ENCODE measurements around the gene EFNA5. TPM values are rescaled to one million over a fixed set of nuclear protein-coding genes. Genes with fewer than 3 reads are reported as not detected.

Gene EFNA5
- 72.8 and 93.7 TPM in 2 replicates for total RNA-seq

DNA sequence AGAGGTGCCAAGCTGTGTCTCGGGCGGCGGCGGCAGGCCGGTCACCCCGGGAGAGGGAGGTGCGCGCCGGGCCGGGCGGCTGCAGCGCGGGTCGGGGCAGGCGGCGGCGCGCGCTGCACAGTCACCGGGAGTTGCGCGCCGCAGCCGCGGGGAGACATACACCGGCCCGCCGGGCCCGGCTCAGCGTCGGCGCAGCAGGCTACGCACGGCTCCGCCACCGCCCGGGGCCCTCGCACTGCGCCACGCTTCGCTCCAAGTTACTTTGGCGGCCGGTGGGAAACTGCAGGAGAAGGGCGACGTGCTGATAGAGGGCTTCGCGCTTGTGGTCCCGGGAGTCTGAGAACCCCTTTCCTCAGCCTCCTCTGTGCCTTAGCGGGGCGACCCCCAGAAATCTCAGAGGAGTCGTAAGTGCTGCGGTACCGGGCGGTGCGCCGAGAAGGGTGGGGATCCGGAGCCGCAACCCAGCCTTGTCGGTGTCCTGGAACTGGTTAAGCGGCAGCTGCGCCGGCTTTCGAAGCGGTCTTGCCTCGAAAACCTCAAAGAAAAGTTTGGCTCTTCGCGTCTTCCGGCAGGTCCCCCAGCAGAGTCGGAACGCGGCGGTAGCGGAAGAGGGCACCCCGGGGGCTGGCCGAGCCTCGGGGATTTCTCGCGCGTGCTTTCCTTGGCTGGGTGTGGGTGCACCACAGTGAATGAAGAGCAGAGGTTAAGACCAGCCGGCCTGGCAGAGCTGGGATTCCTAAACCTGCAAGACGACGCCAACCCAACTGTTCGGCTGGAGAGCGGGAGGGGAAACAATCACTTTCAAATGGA is at the start of gene EFNA5:
TSS of gene EFNA5 (minus strand) at position 6 of the 810 bp plus-strand sequence.
- peak; percentile 51 to 63 for DNase-seq (ENCODE audit: low read depth in 2 of 2)

GRCh38 chr5:107719034-107719606 is 48.4 kb upstream of the EFNA5 start:
- no peak for DNase-seq (ENCODE audit: low read depth in 2 of 2)

DNA sequence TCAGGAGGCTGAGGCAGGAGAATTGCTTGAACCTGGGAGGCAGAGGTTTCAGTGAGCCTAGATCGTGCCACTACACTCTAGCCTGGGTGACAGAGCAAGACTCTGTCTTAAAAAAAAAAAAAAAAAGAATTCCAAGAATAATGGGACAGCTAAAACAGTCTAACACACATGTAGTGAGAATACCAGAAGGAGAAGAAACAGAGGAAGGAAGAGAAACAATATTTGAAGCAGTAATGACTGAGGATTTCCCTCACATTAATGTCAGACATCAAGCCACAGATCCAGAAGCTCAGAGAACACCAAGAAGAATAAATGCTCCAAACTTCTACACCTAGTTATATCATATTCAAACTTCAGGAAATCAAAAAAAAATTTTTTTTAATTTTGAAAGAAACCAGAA is 47.1 kb upstream of the EFNA5 start:
- DNase-seq (ENCODE audit: low read depth in 2 of 2) = no peak

- DNase-seq (ENCODE audit: low read depth in 2 of 2) = no peak
These were observed 42.5 kb upstream of the EFNA5 start for GRCh38 chr5:107713228-107713627.

GRCh38 chr5:107712359-107712870 is 41.7 kb upstream of the EFNA5 start:
- no peak for DNase-seq (ENCODE audit: low read depth in 2 of 2)

GRCh38 chr5:107705402-107706014 is 34.8 kb upstream of the EFNA5 start:
- DNase-seq (ENCODE audit: low read depth in 2 of 2) = no peak

DNA sequence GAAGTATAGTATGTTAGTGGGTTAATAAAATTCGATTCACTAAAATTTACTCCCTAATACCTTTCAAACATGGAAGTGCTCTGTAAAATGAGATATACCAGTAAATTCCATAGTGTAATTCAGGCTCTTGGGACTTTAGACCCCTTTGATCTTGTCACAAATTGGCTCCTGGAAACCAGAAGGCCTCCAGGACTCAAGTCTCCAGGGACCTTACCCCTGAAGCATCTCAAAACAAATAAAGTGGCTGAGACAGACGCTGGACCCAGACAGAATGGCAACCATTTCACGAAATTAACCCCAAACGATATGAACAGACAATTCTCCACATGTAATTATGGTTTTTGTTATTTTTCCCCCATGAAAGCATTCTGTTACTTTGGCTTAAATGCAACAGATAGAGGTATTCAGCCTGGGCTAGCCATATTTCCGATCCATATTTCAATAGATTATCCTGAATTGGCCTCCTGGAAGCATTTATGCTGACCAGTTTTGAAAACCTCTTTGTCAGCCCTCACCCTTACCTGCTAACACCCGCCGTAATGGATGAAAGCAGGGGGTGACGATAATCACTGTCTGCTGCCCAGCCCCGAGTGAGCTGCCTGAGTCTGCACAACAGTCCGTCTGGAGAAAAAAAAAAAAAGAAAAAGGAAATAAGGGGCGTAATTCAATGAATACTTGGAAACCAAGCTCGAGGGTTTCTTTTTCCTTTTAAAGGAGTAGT is 34.1 kb upstream of the EFNA5 start:
- DNase-seq (ENCODE audit: low read depth in 2 of 2) = peak in 1 of 2 donors; percentile 5

DNA sequence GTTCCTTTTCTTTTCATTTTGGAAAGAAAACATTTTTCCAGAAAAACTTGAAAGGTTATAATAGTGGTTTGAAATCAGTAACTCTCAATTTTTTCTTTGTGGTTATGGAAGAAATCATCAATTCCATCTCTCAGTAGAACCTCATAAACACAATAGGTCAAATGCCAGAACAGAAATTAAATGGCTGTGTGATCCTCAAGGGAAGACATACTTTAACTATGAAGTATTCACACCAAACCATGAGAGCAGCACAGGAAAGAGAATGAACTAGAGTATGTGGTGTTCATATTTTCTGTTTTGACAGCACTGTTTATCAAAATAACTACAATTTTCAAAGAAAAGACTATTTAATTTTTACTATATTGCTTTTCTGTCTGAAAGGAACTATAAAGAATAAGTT is 29.7 kb upstream of the EFNA5 start:
- no peak for DNase-seq (ENCODE audit: low read depth in 2 of 2)

DNA sequence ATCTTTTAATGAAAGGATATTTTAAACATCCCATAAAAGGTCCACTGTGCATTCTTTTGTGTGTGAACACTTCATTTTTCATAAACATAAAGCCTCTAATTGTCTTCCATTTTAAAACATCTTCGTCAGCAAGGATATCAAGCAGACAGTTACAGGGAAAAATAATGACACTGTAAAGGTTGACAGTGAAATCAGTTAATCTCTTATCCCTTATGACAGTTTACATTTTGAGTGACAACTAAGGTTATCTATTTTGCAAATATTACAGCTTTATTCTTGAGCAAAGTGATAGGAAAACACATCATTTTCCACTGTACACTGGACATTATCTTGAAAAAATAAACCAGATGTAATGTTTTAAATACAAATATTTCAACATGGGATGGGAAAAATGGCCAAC is 28.7 kb upstream of the EFNA5 start:
- DNase-seq (ENCODE audit: low read depth in 2 of 2) = no peak

GRCh38 chr5:107698286-107698685 is 27.5 kb upstream of the EFNA5 start:
- DNase-seq (ENCODE audit: low read depth in 2 of 2) = no peak

GRCh38 chr5:107696498-107696897 is 25.8 kb upstream of the EFNA5 start:
- no peak for DNase-seq (ENCODE audit: low read depth in 2 of 2)

- no peak for DNase-seq (ENCODE audit: low read depth in 2 of 2)
These were observed 25.3 kb upstream of the EFNA5 start for GRCh38 chr5:107696080-107696479.

- no peak for DNase-seq (ENCODE audit: low read depth in 2 of 2)
These were observed 17.2 kb upstream of the EFNA5 start for GRCh38 chr5:107687937-107688336.

GRCh38 chr5:107687404-107687803 is 16.7 kb upstream of the EFNA5 start:
- DNase-seq (ENCODE audit: low read depth in 2 of 2) = no peak

DNA sequence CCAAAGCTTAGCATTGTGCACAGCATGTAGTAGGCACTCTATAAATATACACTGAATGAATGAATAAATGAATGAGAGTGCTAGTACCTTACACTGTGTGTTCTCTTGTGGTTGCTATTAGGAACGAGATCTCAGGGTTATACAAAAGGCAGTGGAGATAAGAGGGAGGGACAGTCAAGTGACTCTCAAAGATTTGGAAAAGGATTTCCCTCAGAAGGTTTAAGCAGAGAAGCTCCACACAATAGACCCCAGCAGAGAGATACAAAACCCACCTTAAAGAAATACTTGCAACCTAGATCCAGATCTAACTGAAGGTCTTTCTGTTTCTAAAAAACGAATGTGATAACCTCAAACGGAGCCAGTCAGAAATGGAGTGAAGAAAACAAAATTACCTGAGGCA is 11.8 kb upstream of the EFNA5 start:
- DNase-seq (ENCODE audit: low read depth in 2 of 2) = no peak

GRCh38 chr5:107680799-107681198 is 10.1 kb upstream of the EFNA5 start:
- no peak for DNase-seq (ENCODE audit: low read depth in 2 of 2)

GRCh38 chr5:107680099-107680498 is 9.4 kb upstream of the EFNA5 start:
- DNase-seq (ENCODE audit: low read depth in 2 of 2) = no peak

- no peak for DNase-seq (ENCODE audit: low read depth in 2 of 2)
These were observed 6.0 kb upstream of the EFNA5 start for GRCh38 chr5:107676702-107677101.

- DNase-seq (ENCODE audit: low read depth in 2 of 2) = no peak
These were observed 4.5 kb upstream of the EFNA5 start for GRCh38 chr5:107675201-107675600.

DNA sequence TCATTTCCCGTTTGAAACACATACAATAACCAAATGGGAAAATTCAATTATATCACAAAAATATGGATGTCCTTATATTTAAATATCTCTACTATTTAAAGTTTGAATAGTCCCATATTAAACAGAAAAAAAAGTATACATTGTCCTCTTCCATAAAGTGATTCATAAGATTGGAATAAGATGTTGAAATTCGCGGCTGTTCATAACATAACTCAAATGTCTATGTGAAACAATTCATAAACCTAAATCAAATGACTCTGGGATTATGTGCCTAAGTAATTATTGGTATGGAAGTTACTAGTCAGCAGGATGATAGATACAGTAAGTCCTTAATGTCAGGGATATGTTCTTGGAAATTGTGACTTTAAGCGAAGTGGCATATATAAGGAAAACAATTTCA is 3.9 kb upstream of the EFNA5 start:
- no peak for DNase-seq (ENCODE audit: low read depth in 2 of 2)

DNA sequence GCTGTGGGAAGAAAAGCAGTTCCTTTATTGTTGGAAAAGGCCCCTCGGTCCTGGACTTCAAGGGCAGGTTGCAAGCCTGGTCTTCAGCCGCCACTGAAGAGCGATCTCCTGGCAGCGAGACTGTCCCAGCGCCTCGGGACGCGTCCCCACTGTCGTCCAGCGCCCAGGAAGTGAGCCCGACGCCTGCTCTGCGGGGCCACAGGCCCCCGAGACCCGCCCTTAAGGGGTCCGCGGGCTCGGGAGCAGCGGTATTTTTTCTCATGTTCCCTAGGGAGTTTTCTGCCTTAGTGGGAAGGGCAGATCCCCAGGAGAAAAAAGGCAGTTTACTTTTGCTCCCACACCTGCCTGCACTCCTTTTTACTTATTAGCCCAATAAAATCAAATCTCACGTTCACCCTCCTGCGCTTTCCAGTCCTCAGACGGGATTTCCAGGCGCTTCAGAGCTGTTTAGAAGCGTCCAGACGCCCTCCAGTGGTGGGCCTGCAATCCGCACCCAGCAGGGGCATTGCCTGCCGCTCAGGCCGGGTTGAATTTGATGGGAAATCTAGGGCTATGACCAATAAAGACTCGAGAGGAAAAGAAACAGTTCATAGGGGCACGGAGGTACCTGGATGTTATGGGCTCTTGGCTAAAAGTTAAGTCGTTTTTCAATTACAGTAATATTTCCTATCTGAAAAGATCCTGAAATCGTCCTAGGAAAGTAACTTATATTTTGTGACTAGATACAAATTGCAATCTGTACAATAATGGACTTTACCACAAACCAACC is 2.8 kb upstream of the EFNA5 start:
- DNase-seq (ENCODE audit: low read depth in 2 of 2) = peak; percentile 89 to 95
